ENCODE data around the gene HSPA1B.

DNA sequence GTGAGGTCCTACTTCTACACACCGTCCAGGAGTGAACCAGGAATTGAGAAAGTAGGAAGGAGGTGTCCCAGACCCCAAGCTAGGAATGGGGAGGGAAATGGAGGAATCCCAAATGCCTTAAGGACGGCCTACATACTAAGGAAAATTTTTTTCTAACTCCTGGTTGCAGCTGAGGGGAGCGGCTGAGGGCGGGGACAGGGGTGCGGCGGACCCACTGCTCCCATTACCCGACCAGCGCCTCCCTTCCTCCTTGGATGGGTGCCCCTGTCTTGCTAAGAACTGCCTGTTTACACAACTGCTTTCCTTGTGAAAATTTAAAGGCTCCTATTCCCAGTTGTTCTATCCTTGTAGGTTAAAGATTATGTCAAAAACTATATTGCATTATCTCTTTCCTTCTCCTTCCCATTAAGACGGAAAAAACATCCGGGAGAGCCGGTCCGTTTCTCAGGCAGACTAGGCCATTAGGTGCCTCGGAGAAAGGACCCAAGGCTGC lies 699 bp upstream of the HSPA1B start:
- TF ChIP-seq CTCF (IDR thresholded peaks at IDR 0.05) (no peak), POLR2A (IDR thresholded peaks at IDR 0.05) (peak; percentile 30 to 65)

Measured in Peyer's patch (tissue), 4 donors.